K562 (cell line): ENCODE data around the gene ALG9. TPM values are rescaled to one million over a fixed set of nuclear protein-coding genes. Genes with fewer than 3 reads are reported as not detected.

Experiments
- ATAC-seq: fragments of 200-7000 bp; cut with Tn5 transposase; 3 replicates; pipeline ENCODE4 v1.9.1; 2020; ENCODE audit warnings: moderate library complexity
- BruUV-seq: library from RNA; stranded (reverse); fragments of 400-500 nt; replicated peaks from 2 replicates; lab custom pipeline; 2021; lab: Mats Ljungman, UMichigan
- CTCF ChIA-PET: fragments of 300-600 bp; formaldehyde crosslinking; extraction: SDS; loops from one replicate; lab custom pipeline; 2021; ENCODE audit warnings: low intra/inter-chr PET ratio; lab: Yijun Ruan, JAX
- POLR2A ChIA-PET: fragments of 300-600, 350-650 bp; sonication (Branson Sonifier 250); formaldehyde crosslinking; extraction: SDS; loops from one replicate; lab custom pipeline; 2021; ENCODE audit warnings: antibody characterized with exemption, inconsistent platforms; lab: Yijun Ruan, JAX
- DNase-seq, 4 experiments: peaks; one replicate each; pipeline versions ENCODE4 v3.0.0 to v3.0.0-alpha.2; 2011 to 2018; ENCODE audit warnings: low spot score in 3 of 4, mixed read lengths in 3 of 4; ENCODE audit errors: extremely low read depth in 1 of 4
- FAIRE-seq: peaks from 2 replicates; lab custom pipeline; 2011; peaks lifted over from hg19 to GRCh38; lab: Jason Lieb, UNC
- H2AFZ ChIP-seq: 2 replicates; pipeline ENCODE4 v1.6.0; 2011; ENCODE audit warnings: low read depth, low read length, control low read depth, inconsistent platforms
- H3K27ac ChIP-seq: fragments of 200-600 bp; 3 replicates; pipeline ENCODE4 v1.8.0; 2011; ENCODE audit warnings: low read depth, mild to moderate bottlenecking, control low read depth, inconsistent platforms, low read length, moderate library complexity, mixed read lengths; ENCODE audit errors: extremely low read depth
- H3K27me3 ChIP-seq, 2 experiments: fragments of 300-600 bp in 1 of 2; 2 replicates in 1 of 2; 3 replicates in 1 of 2; pipeline versions ENCODE4 v1.6.0 to v1.8.0; 2011; ENCODE audit warnings: inconsistent platforms in 2 of 2, low read length in 2 of 2, mild to moderate bottlenecking in 1 of 2, mixed read lengths in 1 of 2, moderate library complexity in 1 of 2; ENCODE audit not compliant: control insufficient read depth in 2 of 2, insufficient read depth in 2 of 2
- H3K36me3 ChIP-seq: fragments of 300-600 bp; 3 replicates; pipeline ENCODE4 v1.8.0; 2011; ENCODE audit warnings: mild to moderate bottlenecking, low read length, inconsistent platforms; ENCODE audit not compliant: control insufficient read depth, insufficient read depth
- H3K4me1 ChIP-seq, 2 experiments: fragments of 200-600 bp in 1 of 2; replicated peaks in 1 of 2; 2 replicates in 1 of 2; 3 replicates in 1 of 2; pipeline versions ENCODE4 v1.5.1 to v1.8.0; 2011; ENCODE audit warnings: inconsistent platforms in 2 of 2, low read length in 2 of 2, mild to moderate bottlenecking in 1 of 2, mixed read lengths in 1 of 2, moderate library complexity in 1 of 2; ENCODE audit not compliant: control insufficient read depth in 2 of 2, insufficient read depth in 2 of 2
- H3K4me2 ChIP-seq: 2 replicates; pipeline ENCODE4 v1.6.1; 2011; ENCODE audit warnings: low read length, control low read depth, inconsistent platforms, mixed read lengths; ENCODE audit not compliant: insufficient read depth
- H3K4me3 ChIP-seq: fragments of 200-600 bp; sonication (generic), shearing (Covaris generic); 2 replicates; pipeline ENCODE4 v1.5.1; 2016; ENCODE audit warnings: control low read depth, inconsistent platforms
- H3K79me2 ChIP-seq: fragments of 200-600 bp; 3 replicates; pipeline ENCODE4 v1.8.0; 2011; ENCODE audit warnings: low read length, inconsistent platforms; ENCODE audit not compliant: control insufficient read depth, insufficient read depth
- H3K9ac ChIP-seq, 2 experiments: 2 replicates each; pipeline versions ENCODE4 v1.6.0 to v1.6.1; 2011; ENCODE audit warnings: low read depth in 2 of 2, low read length in 2 of 2, control low read depth in 1 of 2, inconsistent platforms in 1 of 2, mild to moderate bottlenecking in 1 of 2, mixed read lengths in 1 of 2; ENCODE audit not compliant: insufficient read depth in 1 of 2
- H3K9me1 ChIP-seq: one replicate; pipeline ENCODE4 v1.6.0; 2011; ENCODE audit warnings: inconsistent platforms, mild to moderate bottlenecking, low read length, moderate library complexity; ENCODE audit not compliant: control insufficient read depth, insufficient read depth
- H3K9me3 ChIP-seq: replicated peaks from 2 replicates; pipeline ENCODE4 v1.5.1; 2011; ENCODE audit warnings: low read depth, low read length, inconsistent platforms; ENCODE audit not compliant: control insufficient read depth, insufficient read depth
- H4K20me1 ChIP-seq: replicated peaks from 2 replicates; pipeline ENCODE4 v1.6.1; 2011; ENCODE audit warnings: low read length, inconsistent platforms, mixed read lengths; ENCODE audit not compliant: control insufficient read depth, insufficient read depth
- BRD4 ChIP-seq: fragments of 200-600 bp; sonication (generic); IDR thresholded peaks from 2 replicates; pipeline ENCODE4 v1.6.1; 2017; ENCODE audit warnings: inconsistent platforms
- C11orf30 ChIP-seq: fragments of 450-650 bp; IDR thresholded peaks from 2 replicates; pipeline ENCODE4 v1.6.1; 2016; ENCODE audit warnings: low read depth, mild to moderate bottlenecking
- CHAMP1 ChIP-seq: fragments of 450-650 bp; IDR thresholded peaks from 2 replicates; pipeline ENCODE4 v1.6.1; 2016; ENCODE audit warnings: mild to moderate bottlenecking
- GATAD2B ChIP-seq: fragments of 450-650 bp; IDR thresholded peaks from 2 replicates; pipeline ENCODE4 v1.6.1; 2017; ENCODE audit warnings: mild to moderate bottlenecking, borderline replicate concordance
- MAFF ChIP-seq: IDR thresholded peaks from 2 replicates; pipeline ENCODE4 v1.6.1; 2012; ENCODE audit warnings: low read length, improper control_type of control experiment
- MAFG ChIP-seq: fragments of 450-650 bp; conservative IDR thresholded peaks from 2 replicates; pipeline ENCODE4 v1.6.1; 2016; ENCODE audit warnings: missing genetic modification characterization, missing compliant biosample characterization
- MAFK ChIP-seq: IDR thresholded peaks from 2 replicates; pipeline ENCODE4 v1.6.1; 2011; ENCODE audit warnings: low read length, improper control_type of control experiment
- MECOM ChIP-seq: fragments of 250-450 bp; sonication (Bioruptor Pico); IDR thresholded peaks from 2 replicates; pipeline ENCODE4 v1.8.0; 2022; ENCODE audit warnings: inconsistent platforms
- ZNF316 ChIP-seq: fragments of 450-650 bp; IDR thresholded peaks from 2 replicates; pipeline ENCODE4 v1.6.1; 2016
- WGBS: fragments of 100-300 bp; shearing (Covaris generic); methylation state at CpG from one replicate; pipeline ENCODE4 v1.1.6; 2016; ENCODE audit warnings: low coverage, mixed read lengths; ENCODE audit not compliant: insufficient coverage; ENCODE audit errors: missing lambda C conversion rate; 5-methylcytosine and 5-hydroxymethylcytosine counted together
- in situ Hi-C: fragments of 300-500 bp; cut with MboI; formaldehyde crosslinking; loops from 4 replicates; pipeline ENCODE4 v1.15.0; 2018; ENCODE audit warnings: inconsistent platforms, mixed read lengths
- intact Hi-C: fragments of 100-400 bp; cut with micrococcal nuclease; formaldehyde crosslinking; loops from 2 replicates; pipeline ENCODE4 v1.14.2; 2022
- polyA plus RNA-seq, 8 experiments: library from polyadenylated mRNA; depleted of rRNA in 4 of 8; stranded (reverse) in 5 of 8; unstranded in 3 of 8; fragments of >200 nt; fragmentation: Nextera tagmentation in 2 of 8; fragmentation: Illumina TruSeq in 1 of 8; extraction: Ambion mirVana in 2 of 8; extraction: Trizol in 1 of 8; gene quantifications; 2 replicates each; pipeline versions ENCODE4 v1.2.1 to v1.2.3, GENCODE V29; 2011 to 2014; ENCODE audit warnings: inconsistent platforms in 1 of 8, missing spikeins in 1 of 8
- total RNA-seq, 7 experiments: library from RNA; depleted of rRNA in 6 of 7; stranded (reverse); fragments of >200 nt in 6 of 7; fragmentation: Illumina TruSeq in 2 of 7; extraction: Trizol in 2 of 7; gene quantifications; 2 replicates each; pipeline versions ENCODE4 v1.2.1 to v1.2.3, GENCODE V29; 2011 to 2021; ENCODE audit warnings: low replicate concordance in 1 of 7

Gene ALG9
- total and polyA plus RNA-seq, 9 of the 15 experiments (the other 6 are each of a cell fraction or from before 2014, with no cell fraction given): 11.5 to 40.5 (median 24.9) TPM

- no peak for TF ChIP-seq CHAMP1
Measured at GRCh38 chr11:111855506-111855905, 15.9 kb downstream of the ALG9 start (continued).

GRCh38 chr11:111852103-111852502, 19.3 kb downstream of the ALG9 start:
- DNase-seq (no peak), ATAC-seq (no peak), FAIRE-seq (no peak)
- H3K9me3 ChIP-seq: no peaks in the 10 kb centered on the region
- peaks cover 40% of the 10 kb centered on the region; the same call in 2 of the 3 replicates for H3K36me3 ChIP-seq
- no peaks in the 10 kb centered on the region for H3K27me3 ChIP-seq
- H3K4me1 ChIP-seq: no peaks in the 10 kb centered on the region
- ChIA-PET CTCF (interaction anchor here (1.2 kb wide), 1 partner anchor 287 kb away, joined by 3 read pairs; no protein-coding TSS in a partner anchor), POLR2A (no interaction called here)
- no peak overlapping the region for H3K4me2 ChIP-seq
- no peaks in the 10 kb centered on the region for H4K20me1 ChIP-seq
- in situ Hi-C loops (no loop called here), intact Hi-C loops (no loop called here)
- no TSS peak for BruUV-seq
- H3K9me1 ChIP-seq: no peaks in the 10 kb centered on the region
- 65% methylated on average over 2 of the region's 2 CpGs for WGBS
- no peak overlapping the region for H3K27ac ChIP-seq
- no peaks in the 10 kb centered on the region for H3K79me2 ChIP-seq
- H3K9ac ChIP-seq: no peak overlapping the region
- no peak overlapping the region for H3K4me3 ChIP-seq
- no peak for TF ChIP-seq GATAD2B
- TF ChIP-seq MAFK: peak; percentile 46; the same call in 1 of the 2 replicates
- TF ChIP-seq BRD4: no peak
- TF ChIP-seq MAFF: peak; percentile 43; the same call in 1 of the 2 replicates
- peak; percentile 51; the same call in 1 of the 2 replicates for TF ChIP-seq C11orf30
- peak; percentile 63 for TF ChIP-seq ZNF316
- no peak for TF ChIP-seq MECOM (CRISPR knock-in tag)
- TF ChIP-seq MAFG (tag): peak; percentile 49; the same call in 1 of the 2 replicates
- H2AFZ ChIP-seq: no peak overlapping the region
